Measurements from ENCODE around the gene PDE6D.

Gene PDE6D

DNA sequence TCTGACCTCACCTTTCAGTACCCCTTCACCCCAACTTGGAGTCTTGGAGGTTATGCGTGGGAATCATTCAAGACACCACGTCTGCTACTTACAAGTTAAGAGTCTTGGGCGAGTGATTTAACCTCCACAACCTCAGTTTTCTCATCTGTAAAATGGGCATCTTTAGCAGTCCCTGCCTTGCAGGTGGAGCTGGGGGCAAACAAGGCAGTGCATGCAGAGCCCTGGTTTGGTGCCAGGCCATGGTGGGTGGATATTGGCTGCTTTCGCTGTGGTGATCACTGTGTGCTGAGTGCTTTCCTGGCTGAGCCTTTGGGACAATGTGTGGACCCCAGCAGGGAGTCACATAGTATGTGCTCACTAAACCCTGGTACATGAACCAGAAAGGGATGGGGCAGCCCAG, 93.1 kb downstream of the PDE6D start:
- Histone ChIP-seq H2AK5ac (ENCODE audit: low read depth, low read length) (peak overlapping the region; percentile 100), H3K4me2 (ENCODE audit: insufficient read depth, low read length, poor library complexity, severe bottlenecking) (peak overlapping the region; percentile 71), H2BK5ac (ENCODE audit: low read length) (peak overlapping the region; percentile 83), H3K79me1 (ENCODE audit: low read depth, low read length) (no peaks in the 10 kb centered on the region), H3K9me3 (replicated peaks in 1 of 2; ENCODE audit: control insufficient read depth in 2 of 2, insufficient read depth in 1 of 2, low read depth in 1 of 2, low read length in 2 of 2) (no peaks in the 10 kb centered on the region), H2AFZ (ENCODE audit: low read length) (peak overlapping the region; percentile 90), H2BK12ac (ENCODE audit: low read length) (peak overlapping the region; percentile 3), H3K18ac (ENCODE audit: low read length) (peak overlapping the region; percentile 91), H3K36me3 (replicated peaks in 1 of 2; ENCODE audit: control insufficient read depth in 2 of 2, insufficient read depth in 2 of 2, low read length in 2 of 2) (no peaks in the 10 kb centered on the region), H3K23ac (ENCODE audit: low read depth, low read length, poor library complexity) (peak overlapping the region; percentile 97), H3K27ac (replicated peaks; ENCODE audit: low read length) (peak overlapping the region; percentile 87), H4K91ac (ENCODE audit: low read depth, low read length, poor library complexity) (peak overlapping the region; percentile 94), H3K4me1 (ENCODE audit: control insufficient read depth in 2 of 2, insufficient read depth in 1 of 2, low read depth in 1 of 2, low read length in 2 of 2) (peaks cover 14 to 22% of the 10 kb centered on the region in 2 donors), H3K27me3 (ENCODE audit: control insufficient read depth in 3 of 3, insufficient read depth in 3 of 3, low read depth in 1 of 3, low read length in 3 of 3) (no peaks in the 10 kb centered on the region), H4K8ac (ENCODE audit: low read depth, low read length) (peak overlapping the region; percentile 98), H2BK120ac (ENCODE audit: low read depth, low read length) (no peak overlapping the region), H3K4ac (ENCODE audit: low read length) (peak overlapping the region; percentile 99), H3K14ac (ENCODE audit: low read length) (no peak overlapping the region), H3K4me3 (ENCODE audit: low read length in 2 of 2) (peak overlapping the region; percentile 4 to 54), H3K9ac (ENCODE audit: low read depth, low read length, poor library complexity) (no peak overlapping the region), H2BK15ac (ENCODE audit: low read length) (peak overlapping the region; percentile 96)
- no CpG with 5 or more reads among the region's 4 CpGs for WGBS, 2 donors (ENCODE audit: extremely low coverage in 2 of 2, insufficient read length in 2 of 2, insufficient replicate concordance in 1 of 2)
- DNase-seq (ENCODE audit: low spot score): no peak

- peak overlapping the region; percentile 71 for H3K4me2 ChIP-seq (ENCODE audit: insufficient read depth, low read length, poor library complexity, severe bottlenecking)
- no peaks in the 10 kb centered on the region for H3K79me1 ChIP-seq (ENCODE audit: low read depth, low read length)
- H4K8ac ChIP-seq (ENCODE audit: low read depth, low read length): peak overlapping the region; percentile 93
- H2BK120ac ChIP-seq (ENCODE audit: low read depth, low read length): peak overlapping the region; percentile 99
- H3K14ac ChIP-seq (ENCODE audit: low read length): peak overlapping the region; percentile 84
- peak overlapping the region; percentile 94 for H3K9ac ChIP-seq (ENCODE audit: low read depth, low read length, poor library complexity)
- peak overlapping the region; percentile 96 for H4K91ac ChIP-seq (ENCODE audit: low read depth, low read length, poor library complexity)
- H3K23ac ChIP-seq (ENCODE audit: low read depth, low read length, poor library complexity): peak overlapping the region; percentile 97
- no peak for DNase-seq (ENCODE audit: low spot score)
- peak overlapping the region; percentile 100 for H2AK5ac ChIP-seq (ENCODE audit: low read depth, low read length)
- no peaks in the 10 kb centered on the region for H3K27me3 ChIP-seq (ENCODE audit: control insufficient read depth in 3 of 3, insufficient read depth in 3 of 3, low read depth in 1 of 3, low read length in 3 of 3)
- peak overlapping the region; percentile 96 for H2BK15ac ChIP-seq (ENCODE audit: low read length)
- H2BK12ac ChIP-seq (ENCODE audit: low read length): peak overlapping the region; percentile 99
- peak overlapping the region; percentile 90 for H2AFZ ChIP-seq (ENCODE audit: low read length)
- H3K27ac ChIP-seq (replicated peaks; ENCODE audit: low read length): peak overlapping the region; percentile 87
- WGBS, 2 donors (ENCODE audit: extremely low coverage in 2 of 2, insufficient read length in 2 of 2, insufficient replicate concordance in 1 of 2): no CpG with 5 or more reads among the region's 14 CpGs
- H3K36me3 ChIP-seq (replicated peaks in 1 of 2; ENCODE audit: control insufficient read depth in 2 of 2, insufficient read depth in 2 of 2, low read length in 2 of 2): no peaks in the 10 kb centered on the region
- H3K9me3 ChIP-seq (replicated peaks in 1 of 2; ENCODE audit: control insufficient read depth in 2 of 2, insufficient read depth in 1 of 2, low read depth in 1 of 2, low read length in 2 of 2): no peaks in the 10 kb centered on the region
- H3K18ac ChIP-seq (ENCODE audit: low read length): peak overlapping the region; percentile 91
- H3K4me3 ChIP-seq (ENCODE audit: low read length in 2 of 2): peak overlapping the region; percentile 54 to 72
- peak overlapping the region; percentile 83 for H2BK5ac ChIP-seq (ENCODE audit: low read length)
- peak overlapping the region; percentile 99 for H3K4ac ChIP-seq (ENCODE audit: low read length)
- peaks cover 20 to 28% of the 10 kb centered on the region in 2 donors for H3K4me1 ChIP-seq (ENCODE audit: control insufficient read depth in 2 of 2, insufficient read depth in 1 of 2, low read depth in 1 of 2, low read length in 2 of 2)
These were observed 93.8 kb downstream of the PDE6D start for GRCh38 chr2:231687133-231687852.

DNA sequence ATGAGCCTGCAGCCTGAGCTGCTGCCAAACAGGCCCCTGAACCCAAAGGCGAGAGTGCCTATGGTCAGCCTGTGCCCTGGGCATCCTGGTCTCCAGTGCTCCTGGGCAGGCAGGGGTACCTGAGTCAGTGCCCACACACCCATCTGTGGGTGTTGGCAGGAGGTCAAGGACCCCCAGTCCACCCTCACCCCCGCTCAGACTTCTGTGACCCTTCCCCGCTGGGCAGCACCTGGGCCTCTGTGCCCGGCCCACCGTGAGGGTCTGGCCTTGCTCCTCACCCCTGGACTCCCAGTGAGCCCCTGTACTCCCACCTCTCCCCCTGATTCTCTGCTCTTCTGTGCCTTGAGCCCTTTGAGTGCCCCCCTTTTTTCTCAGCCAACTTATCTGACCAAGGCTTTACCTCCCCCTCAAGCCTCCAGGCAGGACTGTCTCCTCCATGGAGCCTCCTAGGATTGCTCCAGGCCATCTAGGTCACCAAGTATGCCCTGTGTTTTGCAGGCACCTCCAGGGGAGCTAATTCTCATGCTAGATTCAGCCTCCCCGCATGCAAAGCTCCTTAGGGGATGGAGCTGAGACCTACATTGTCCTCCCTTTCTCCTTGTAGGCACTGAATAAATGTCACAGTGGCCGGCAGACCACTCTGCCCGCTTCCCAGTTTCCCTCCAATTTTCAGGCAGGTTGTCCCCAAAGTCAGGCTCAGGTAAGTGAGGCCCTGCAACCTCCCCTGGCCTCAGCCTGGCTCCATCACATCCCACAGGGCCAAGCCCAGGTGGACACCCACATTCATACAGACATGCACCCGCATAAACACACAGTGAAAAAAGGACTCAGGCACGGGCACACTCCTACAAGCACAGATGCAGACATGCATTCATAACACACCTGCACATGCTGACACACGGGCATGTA, 94.6 kb downstream of the PDE6D start:
- Histone ChIP-seq H2AFZ (ENCODE audit: low read length) (peak overlapping the region; percentile 90), H3K4ac (ENCODE audit: low read length) (peak overlapping the region; percentile 86), H2BK15ac (ENCODE audit: low read length) (peak overlapping the region; percentile 82), H3K23ac (ENCODE audit: low read depth, low read length, poor library complexity) (no peak overlapping the region), H3K14ac (ENCODE audit: low read length) (no peak overlapping the region), H3K27me3 (ENCODE audit: control insufficient read depth in 3 of 3, insufficient read depth in 3 of 3, low read depth in 1 of 3, low read length in 3 of 3) (no peaks in the 10 kb centered on the region), H3K9ac (ENCODE audit: low read depth, low read length, poor library complexity) (peak overlapping the region; percentile 94), H4K91ac (ENCODE audit: low read depth, low read length, poor library complexity) (peak overlapping the region; percentile 96), H2AK5ac (ENCODE audit: low read depth, low read length) (peak overlapping the region; percentile 100), H2BK120ac (ENCODE audit: low read depth, low read length) (peak overlapping the region; percentile 73), H3K27ac (replicated peaks; ENCODE audit: low read length) (peak overlapping the region; percentile 52), H2BK12ac (ENCODE audit: low read length) (peak overlapping the region; percentile 99), H2BK5ac (ENCODE audit: low read length) (peak overlapping the region; percentile 83), H4K8ac (ENCODE audit: low read depth, low read length) (no peak overlapping the region), H3K36me3 (replicated peaks in 1 of 2; ENCODE audit: control insufficient read depth in 2 of 2, insufficient read depth in 2 of 2, low read length in 2 of 2) (no peaks in the 10 kb centered on the region), H3K4me3 (ENCODE audit: low read length in 2 of 2) (peak overlapping the region; percentile 37 to 54), H3K4me1 (ENCODE audit: control insufficient read depth in 2 of 2, insufficient read depth in 1 of 2, low read depth in 1 of 2, low read length in 2 of 2) (peaks cover 23 to 32% of the 10 kb centered on the region in 2 donors), H3K4me2 (ENCODE audit: insufficient read depth, low read length, poor library complexity, severe bottlenecking) (peak overlapping the region; percentile 31), H3K9me3 (replicated peaks in 1 of 2; ENCODE audit: control insufficient read depth in 2 of 2, insufficient read depth in 1 of 2, low read depth in 1 of 2, low read length in 2 of 2) (no peaks in the 10 kb centered on the region), H3K79me1 (ENCODE audit: low read depth, low read length) (no peaks in the 10 kb centered on the region), H3K18ac (ENCODE audit: low read length) (peak overlapping the region; percentile 91)
- DNase-seq (ENCODE audit: low spot score): no peak
- WGBS, 2 donors (ENCODE audit: extremely low coverage in 2 of 2, insufficient read length in 2 of 2, insufficient replicate concordance in 1 of 2): no CpG with 5 or more reads among the region's 11 CpGs

Data from neuronal stem cell (in vitro differentiated cells).